Measurements from ENCODE around the gene ADAMTSL3.

ADAMTSL3 gene

GRCh38 chr15:83837945-83838571 lies 184.1 kb downstream of the ADAMTSL3 start:
- peak; percentile 70 for DNase-seq

- no peak for DNase-seq
Measured at GRCh38 chr15:83838763-83839162, 184.8 kb downstream of the ADAMTSL3 start.

- no peak for DNase-seq
Measured at GRCh38 chr15:83842281-83842680, 188.4 kb downstream of the ADAMTSL3 start.

- DNase-seq = no peak
Measured at GRCh38 chr15:83843471-83843871, 189.5 kb downstream of the ADAMTSL3 start.

GRCh38 chr15:83844742-83845141 lies 190.8 kb downstream of the ADAMTSL3 start:
- no peak for DNase-seq

- DNase-seq = no peak
Measured at GRCh38 chr15:83845230-83845629, 191.3 kb downstream of the ADAMTSL3 start.

DNA sequence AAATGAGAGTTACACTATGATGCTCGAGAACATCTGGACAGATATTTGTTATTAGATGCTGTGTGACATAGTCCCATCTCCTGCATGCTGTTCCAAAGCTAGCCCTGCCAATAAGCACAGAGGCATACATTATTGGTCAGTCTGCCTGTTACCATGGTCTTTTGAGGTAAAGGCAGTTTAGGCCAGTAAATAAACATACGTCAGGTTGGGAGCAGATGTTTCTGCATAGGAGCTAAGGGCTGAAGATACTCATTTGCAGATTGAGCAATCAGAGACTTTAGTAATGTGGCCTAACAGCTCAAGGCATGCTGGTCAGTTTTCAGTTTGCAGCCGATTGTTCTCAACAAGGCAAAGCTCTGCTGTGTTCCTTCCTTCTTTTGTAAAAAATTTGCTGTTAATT lies 192.9 kb downstream of the ADAMTSL3 start:
- no peak for DNase-seq

DNA sequence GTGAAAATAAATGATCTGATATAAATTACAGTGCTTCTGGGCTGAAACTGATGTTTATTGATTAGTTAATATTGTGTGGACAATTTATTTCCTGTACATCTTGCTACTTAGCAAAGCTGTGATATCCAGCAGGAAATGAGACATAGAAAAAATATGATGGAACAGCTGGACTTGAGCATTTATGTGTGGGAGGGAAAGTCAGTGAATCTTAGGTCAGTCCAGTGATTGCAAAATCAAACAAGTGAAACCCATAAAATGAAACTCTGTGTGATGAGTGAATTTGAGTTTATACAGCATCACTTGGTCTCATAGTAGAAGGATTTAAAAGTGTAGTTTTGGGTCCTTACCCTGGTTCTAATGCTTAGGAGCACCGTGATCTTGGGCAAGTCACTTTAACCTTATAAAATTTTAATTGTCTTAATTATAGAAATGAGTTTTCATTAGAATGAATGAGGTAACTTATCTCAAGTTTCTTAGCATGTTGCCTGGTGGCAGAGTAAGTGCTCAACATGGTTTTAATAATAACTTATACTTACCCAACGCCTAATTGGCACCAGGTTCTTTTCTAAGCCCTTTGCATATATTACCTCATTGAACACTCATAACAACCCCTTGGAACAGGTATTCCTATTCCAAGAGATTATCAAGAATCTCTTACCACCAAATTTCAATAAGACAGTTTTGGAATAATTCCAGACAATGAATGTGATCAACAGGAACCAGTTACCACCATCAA lies 194.6 kb downstream of the ADAMTSL3 start:
- no peak for DNase-seq

DNA sequence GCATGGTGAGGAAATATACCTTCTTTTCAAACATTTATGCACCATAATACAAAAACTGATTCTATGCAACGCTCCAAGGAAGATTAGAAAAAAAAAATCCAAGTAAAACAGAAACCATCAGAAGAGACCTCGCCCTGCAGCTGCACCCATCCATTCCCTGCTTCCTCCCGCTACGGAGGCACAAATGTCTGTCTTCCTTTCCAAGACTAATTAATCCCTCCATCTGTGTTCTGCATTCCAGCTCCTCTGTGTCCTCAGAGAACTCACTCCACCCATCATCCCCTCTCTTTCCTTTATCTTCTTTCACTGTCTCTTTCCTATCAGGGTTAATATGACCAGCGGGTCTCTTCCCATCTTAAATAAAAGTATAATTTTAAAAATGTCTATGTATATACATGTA lies 196.1 kb downstream of the ADAMTSL3 start:
- no peak for DNase-seq

- DNase-seq = no peak
Measured at GRCh38 chr15:83850501-83851245, 196.8 kb downstream of the ADAMTSL3 start.

GRCh38 chr15:83853232-83853631 lies 199.3 kb downstream of the ADAMTSL3 start:
- DNase-seq = no peak

DNA sequence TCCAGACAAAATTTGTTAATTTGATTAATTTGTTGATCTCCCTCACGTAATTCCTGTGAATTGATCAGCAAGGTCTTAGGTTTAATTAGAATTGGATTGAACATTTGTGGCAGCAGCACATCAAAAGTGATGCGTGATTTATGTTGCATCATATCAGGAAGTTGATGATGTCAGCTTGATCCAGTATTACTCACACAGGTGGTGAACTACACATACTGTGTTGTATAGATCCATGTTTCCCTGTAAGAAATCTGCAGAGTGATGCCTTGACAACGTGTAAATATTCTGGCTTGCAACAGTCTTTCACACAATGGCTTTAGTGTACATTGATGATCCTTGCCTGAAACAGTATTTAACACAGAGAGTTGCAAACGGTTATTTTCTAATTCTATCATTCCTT lies 200.4 kb downstream of the ADAMTSL3 start:
- no peak for DNase-seq

GRCh38 chr15:83854950-83855707 lies 201.2 kb downstream of the ADAMTSL3 start:
- no peak for DNase-seq

- no peak for DNase-seq
Measured at GRCh38 chr15:83855956-83856355, 202.0 kb downstream of the ADAMTSL3 start.

GRCh38 chr15:83858820-83859505 lies 205.0 kb downstream of the ADAMTSL3 start:
- no peak for DNase-seq

DNA sequence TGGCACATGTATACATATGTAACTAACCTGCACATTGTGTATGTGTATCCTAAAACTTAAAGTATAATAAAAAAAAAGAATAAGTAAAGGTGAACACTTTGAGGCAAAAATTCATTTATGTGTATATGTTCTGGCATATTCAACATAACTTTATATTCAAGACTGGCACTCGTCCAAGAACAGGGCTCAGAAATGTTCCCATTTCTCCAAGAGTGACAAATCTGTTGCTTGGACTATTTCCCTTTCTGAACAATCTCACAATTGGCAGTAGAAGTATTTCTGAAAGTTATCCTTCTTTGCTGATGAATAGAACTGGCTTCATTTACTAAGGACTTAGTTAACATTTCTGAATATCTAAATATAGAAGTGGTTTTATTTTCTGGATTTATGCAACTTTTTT lies 212.8 kb downstream of the ADAMTSL3 start:
- DNase-seq = no peak

DNA sequence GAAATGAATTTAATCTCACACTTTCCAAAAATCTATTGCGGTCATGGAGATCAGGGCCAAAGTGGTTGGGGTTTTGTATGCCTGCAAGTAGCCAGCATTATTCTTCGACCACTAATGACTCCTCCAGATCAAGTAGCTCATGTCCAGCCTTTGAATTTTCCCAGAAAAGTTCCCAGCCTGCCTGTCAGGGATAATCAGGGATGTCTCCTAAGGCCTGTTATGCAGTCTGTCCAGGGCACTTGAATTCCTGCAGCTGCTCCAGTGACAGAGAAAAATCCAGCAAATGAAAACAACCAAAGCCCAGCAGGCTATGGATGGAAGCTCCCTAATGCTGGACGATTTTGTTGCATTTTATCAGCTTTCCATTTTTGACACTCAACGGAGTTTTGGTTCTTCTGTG lies 215.4 kb downstream of the ADAMTSL3 start:
- DNase-seq = peak; percentile 59

GRCh38 chr15:83871808-83872559 lies 218.1 kb downstream of the ADAMTSL3 start:
- DNase-seq = no peak

- no peak for DNase-seq
Measured at GRCh38 chr15:83873966-83874365, 220.0 kb downstream of the ADAMTSL3 start.

GRCh38 chr15:83880529-83880928 lies 226.6 kb downstream of the ADAMTSL3 start:
- DNase-seq = no peak

- no peak for DNase-seq
Measured at GRCh38 chr15:83881156-83881555, 227.2 kb downstream of the ADAMTSL3 start.

DNA sequence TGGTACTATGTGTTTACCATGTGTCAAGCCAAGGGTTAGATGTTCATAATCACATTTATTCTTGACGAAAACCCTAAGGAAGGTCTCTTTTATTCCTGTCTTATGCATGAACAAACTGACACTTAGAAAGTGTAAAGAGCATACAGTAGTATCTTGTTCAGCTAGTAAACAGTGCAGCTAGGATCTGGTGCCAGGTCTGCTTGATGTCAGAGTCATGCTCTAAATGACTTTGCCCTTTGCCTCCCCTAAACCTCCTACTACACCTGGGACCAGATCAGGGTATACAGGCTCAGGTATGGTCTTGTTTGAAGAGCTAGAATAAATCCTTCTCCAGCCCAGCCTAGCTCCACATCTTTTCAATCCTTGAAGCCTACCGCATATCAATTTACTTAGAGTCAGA lies 232.4 kb downstream of the ADAMTSL3 start:
- DNase-seq = no peak
